HL-60 (cell line): Measurements from ENCODE around the gene NOL6.

Experiments used
- DNase-seq, 2 experiments: peaks; one replicate each; pipeline ENCODE4 v3.0.0-alpha.2; 2010 to 2020; ENCODE audit warnings: low read depth in 1 of 2, low spot score in 1 of 2
- H3K27ac ChIP-seq: fragments of 250-450 bp; sonication (Bioruptor Pico); replicated peaks from 2 replicates; pipeline ENCODE4 v1.5.1; 2020; ENCODE audit warnings: mild to moderate bottlenecking, moderate library complexity
- H3K27me3 ChIP-seq: fragments of 250-450 bp; sonication (Bioruptor Pico); 2 replicates; pipeline ENCODE4 v1.5.1; 2021; ENCODE audit warnings: mild to moderate bottlenecking, moderate library complexity; ENCODE audit not compliant: insufficient read depth, poor library complexity, severe bottlenecking
- H3K4me3 ChIP-seq: replicated peaks from 2 replicates; pipeline ENCODE4 v1.5.1; 2011; ENCODE audit warnings: mild to moderate bottlenecking, control low read depth, low read length; ENCODE audit not compliant: insufficient read depth
- CTCF ChIP-seq: IDR thresholded peaks from one replicate; pipeline ENCODE4 v1.5.1; 2011; ENCODE audit warnings: low read length, control low read depth, inconsistent platforms; ENCODE audit not compliant: insufficient read depth
- GABPA ChIP-seq: IDR thresholded peaks from 2 replicates; pipeline ENCODE4 v1.6.1; 2012; ENCODE audit warnings: low read depth
- POLR2AphosphoS5 ChIP-seq: IDR thresholded peaks from 2 replicates; pipeline ENCODE4 v1.6.1; 2012; ENCODE audit warnings: low read depth
- REST ChIP-seq: IDR thresholded peaks from 2 replicates; pipeline ENCODE4 v1.6.1; 2012; ENCODE audit warnings: low read depth; ENCODE audit not compliant: insufficient replicate concordance
- SPI1 ChIP-seq: IDR thresholded peaks from 2 replicates; pipeline ENCODE4 v1.6.1; 2012; ENCODE audit warnings: low read depth, mild to moderate bottlenecking, borderline replicate concordance

The NOL6 gene

GRCh38 chr9:33465096-33465495 is 8.6 kb downstream of the NOL6 start:
- no peak for DNase-seq
- no peak for TF ChIP-seq POLR2AphosphoS5
- no peak for TF ChIP-seq SPI1
- TF ChIP-seq GABPA: no peak
- TF ChIP-seq CTCF: no peak
- TF ChIP-seq REST: no peak
- Histone ChIP-seq H3K27ac (no peak overlapping the region), H3K27me3 (no peaks in the 10 kb centered on the region), H3K4me3 (no peak overlapping the region)

GRCh38 chr9:33464045-33464636 is 9.6 kb downstream of the NOL6 start:
- TF ChIP-seq CTCF: no peak
- TF ChIP-seq REST: no peak
- no peak for TF ChIP-seq POLR2AphosphoS5
- no peak for TF ChIP-seq SPI1
- no peak for TF ChIP-seq GABPA
- H3K27me3 ChIP-seq: no peaks in the 10 kb centered on the region
- H3K4me3 ChIP-seq: no peak overlapping the region
- no peak for DNase-seq
- H3K27ac ChIP-seq: no peak overlapping the region

DNA sequence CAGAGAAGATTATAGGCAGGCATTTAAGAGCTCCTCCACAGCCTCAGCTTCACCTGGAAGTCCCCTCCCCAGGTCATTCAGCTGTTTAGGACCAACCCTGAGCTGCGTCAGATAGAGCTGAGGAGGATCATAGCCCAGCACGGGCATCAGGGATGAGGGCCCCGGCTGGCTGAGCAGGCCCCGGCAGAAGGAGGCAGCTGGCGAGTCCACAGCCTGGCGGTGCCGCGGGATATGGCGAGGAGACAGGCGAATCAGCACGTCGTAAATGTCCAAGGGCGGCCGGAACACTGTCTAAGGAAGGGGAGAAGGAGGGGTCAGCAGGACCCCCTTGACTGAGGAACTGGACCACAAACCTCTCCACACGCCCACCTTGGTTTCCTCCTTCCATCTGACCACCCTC is 10.6 kb downstream of the NOL6 start:
- no peak for DNase-seq
- H3K27me3 ChIP-seq: no peaks in the 10 kb centered on the region
- no peak for TF ChIP-seq GABPA
- no peak for TF ChIP-seq SPI1
- no peak for TF ChIP-seq POLR2AphosphoS5
- TF ChIP-seq CTCF: no peak
- TF ChIP-seq REST: no peak
- H3K4me3 ChIP-seq: no peak overlapping the region
- no peak overlapping the region for H3K27ac ChIP-seq
